ENCODE measurements around the gene CELF5.

The CELF5 gene

GRCh38 chr19:3239367-3239766 lies 14.9 kb downstream of the CELF5 start:
- FAIRE-seq (no peak), DNase-seq (ENCODE audit: low spot score) (no peak)

GRCh38 chr19:3243819-3244700 lies 19.6 kb downstream of the CELF5 start:
- DNase-seq (ENCODE audit: low spot score) (peak; percentile 13), FAIRE-seq (no peak)

- DNase-seq (ENCODE audit: low spot score) (no peak), FAIRE-seq (no peak)
Observed at GRCh38 chr19:3245050-3245449, 20.6 kb downstream of the CELF5 start.

GRCh38 chr19:3248728-3249326 lies 24.4 kb downstream of the CELF5 start:
- DNase-seq (ENCODE audit: low spot score) (no peak), FAIRE-seq (no peak)

- no peak for FAIRE-seq
- DNase-seq (ENCODE audit: low spot score): no peak
Observed at GRCh38 chr19:3249408-3249807, 24.9 kb downstream of the CELF5 start.

DNA sequence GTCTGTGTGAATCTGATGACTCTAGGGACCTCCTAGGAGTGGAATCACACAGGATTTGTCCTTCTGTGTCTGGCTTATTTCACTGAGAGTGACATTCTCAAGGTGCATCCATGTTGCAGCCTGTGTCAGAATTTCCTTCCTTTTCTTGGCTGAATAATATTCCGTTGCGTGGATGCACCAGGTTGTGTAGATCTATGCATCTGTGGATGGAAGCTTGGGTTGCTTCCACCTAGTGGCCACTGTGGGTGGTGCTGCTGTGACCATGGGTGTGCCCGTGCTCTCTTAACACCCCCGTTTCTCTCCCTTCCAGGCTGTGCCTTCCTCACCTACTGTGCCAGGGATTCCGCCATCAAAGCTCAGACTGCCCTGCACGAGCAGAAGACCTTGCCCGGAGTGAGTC lies 26.2 kb downstream of the CELF5 start:
- no peak for FAIRE-seq
- peak; percentile 6 for DNase-seq (ENCODE audit: low spot score)

GRCh38 chr19:3251229-3251628 lies 26.8 kb downstream of the CELF5 start:
- no peak for FAIRE-seq
- no peak for DNase-seq (ENCODE audit: low spot score)

DNA sequence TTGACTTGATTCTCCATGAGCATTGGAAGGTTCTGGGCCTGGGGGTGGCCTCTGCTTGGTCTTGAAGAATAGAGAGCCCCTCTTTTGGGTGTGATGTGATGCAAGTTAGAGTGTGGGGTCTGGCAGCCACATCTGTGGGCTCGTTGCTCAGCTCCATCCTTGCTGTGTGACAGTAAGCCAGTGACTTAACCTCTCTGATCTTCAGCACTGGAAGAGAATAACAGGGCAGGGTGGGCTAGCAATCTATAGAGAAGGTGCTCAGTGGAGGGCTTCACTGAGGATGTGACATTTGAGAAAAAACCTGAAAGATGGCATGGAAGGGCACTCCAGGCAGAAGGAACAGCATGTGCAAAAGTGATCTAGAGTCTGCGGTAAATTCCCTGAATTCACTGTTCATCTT lies 28.2 kb downstream of the CELF5 start:
- FAIRE-seq (no peak), DNase-seq (ENCODE audit: low spot score) (no peak)

DNA sequence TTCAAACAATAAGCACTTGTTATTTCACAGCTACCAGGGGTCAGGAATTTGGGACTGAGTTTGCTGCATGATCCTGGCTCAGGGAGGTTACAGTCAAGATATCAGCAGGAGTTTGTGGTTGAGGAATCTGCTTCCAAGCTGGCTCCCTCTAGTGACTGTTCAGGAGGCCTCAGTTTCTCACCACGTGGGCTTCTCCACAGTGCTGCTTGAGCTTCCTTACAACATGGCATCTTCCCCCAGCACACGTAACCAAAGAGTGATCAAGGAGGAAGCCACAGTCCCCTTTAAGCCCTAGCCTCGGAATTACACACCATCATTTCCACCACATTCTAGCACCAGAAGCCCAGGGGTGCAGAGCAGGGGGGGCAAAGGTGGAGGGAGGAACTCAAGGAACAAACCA lies 28.8 kb downstream of the CELF5 start:
- FAIRE-seq (no peak), DNase-seq (ENCODE audit: low spot score) (no peak)

DNA sequence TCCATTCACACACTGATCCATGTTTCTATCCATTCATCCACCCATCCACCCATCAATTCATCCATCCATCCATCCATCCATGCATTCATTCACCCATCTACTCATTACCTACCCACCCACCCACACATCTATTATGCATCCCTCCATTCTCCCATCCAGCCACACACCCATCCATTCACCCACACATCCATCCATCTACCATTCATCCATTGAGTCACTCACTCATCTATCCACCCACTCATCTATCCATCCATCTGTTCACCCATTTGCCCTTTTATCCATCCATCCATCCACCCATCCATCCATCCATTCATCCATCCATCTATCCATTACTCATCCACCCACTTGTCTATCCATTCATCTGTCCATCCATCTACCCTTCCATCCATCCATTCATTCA lies 30.1 kb downstream of the CELF5 start:
- DNase-seq (ENCODE audit: low spot score): no peak
- no peak for FAIRE-seq

- FAIRE-seq (no peak), DNase-seq (ENCODE audit: low spot score) (no peak)
Observed at GRCh38 chr19:3257071-3257470, 32.6 kb downstream of the CELF5 start.

GRCh38 chr19:3262362-3262761 lies 37.9 kb downstream of the CELF5 start:
- no peak for DNase-seq (ENCODE audit: low spot score)
- FAIRE-seq: no peak

GRCh38 chr19:3263866-3264265 lies 39.4 kb downstream of the CELF5 start:
- DNase-seq (ENCODE audit: low spot score) (peak; percentile 16), FAIRE-seq (no peak)

DNA sequence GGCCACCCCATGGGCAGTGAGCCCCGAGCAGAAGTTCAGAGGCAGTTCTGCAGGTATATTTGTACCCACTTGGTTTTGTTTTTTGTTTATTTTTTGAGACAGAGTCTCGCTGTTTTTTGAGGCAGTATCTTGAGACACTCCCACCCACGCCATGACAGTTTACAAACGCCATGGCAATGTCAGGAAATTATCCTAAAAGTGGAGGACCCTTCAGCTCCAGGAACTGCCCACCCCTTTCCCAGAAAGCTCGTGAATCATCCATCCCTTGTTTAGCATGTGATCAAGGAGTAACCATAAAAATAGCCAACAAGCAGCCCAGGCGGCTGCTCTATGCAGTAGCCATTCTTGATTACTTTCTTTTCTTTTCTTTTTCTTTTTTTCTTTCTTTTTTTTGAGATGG lies 41.0 kb downstream of the CELF5 start:
- FAIRE-seq (no peak), DNase-seq (ENCODE audit: low spot score) (no peak)

- FAIRE-seq: no peak
- no peak for DNase-seq (ENCODE audit: low spot score)
Observed at GRCh38 chr19:3266092-3266693, 41.7 kb downstream of the CELF5 start.

DNA sequence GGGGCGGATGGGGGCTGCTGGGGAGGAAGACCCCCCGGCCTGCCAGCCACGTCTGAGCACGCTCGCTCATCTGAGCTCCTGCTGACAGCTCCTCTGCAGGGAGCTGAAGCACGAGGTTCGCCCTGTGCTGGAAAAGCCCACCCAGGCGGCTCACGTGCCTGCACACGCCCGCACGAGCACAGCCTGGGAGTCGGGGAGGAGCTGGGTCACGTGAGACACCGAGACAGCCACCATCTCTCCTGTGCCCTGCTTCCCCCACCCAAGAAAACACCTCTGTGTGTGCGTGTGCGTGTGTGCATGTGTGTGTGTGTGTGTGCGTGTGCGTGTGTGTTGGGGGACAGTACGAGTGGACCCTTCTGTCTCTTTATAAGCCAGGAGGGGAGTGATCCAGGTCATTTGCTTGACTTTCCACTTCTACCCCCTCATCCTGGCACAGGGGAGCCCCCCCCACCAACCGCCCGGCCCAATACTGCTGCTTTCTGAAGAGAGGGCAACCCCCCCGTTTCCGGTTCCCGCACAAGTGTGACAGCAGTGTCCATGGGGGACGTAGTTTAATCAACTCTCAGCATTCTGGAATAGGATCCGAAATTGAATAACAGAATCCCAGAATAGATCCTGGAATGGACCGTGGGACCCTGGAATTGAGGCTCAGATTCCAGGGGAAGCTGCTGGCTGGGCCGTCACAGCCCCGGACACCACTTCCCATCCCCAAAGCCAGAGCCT lies 42.5 kb downstream of the CELF5 start:
- no peak for DNase-seq (ENCODE audit: low spot score)
- FAIRE-seq: no peak

GRCh38 chr19:3268326-3268725 lies 43.9 kb downstream of the CELF5 start:
- FAIRE-seq: no peak
- no peak for DNase-seq (ENCODE audit: low spot score)

GRCh38 chr19:3268763-3269162 lies 44.3 kb downstream of the CELF5 start:
- no peak for DNase-seq (ENCODE audit: low spot score)
- FAIRE-seq: no peak

GRCh38 chr19:3269916-3270671 lies 45.6 kb downstream of the CELF5 start:
- FAIRE-seq (no peak), DNase-seq (ENCODE audit: low spot score) (no peak)

DNA sequence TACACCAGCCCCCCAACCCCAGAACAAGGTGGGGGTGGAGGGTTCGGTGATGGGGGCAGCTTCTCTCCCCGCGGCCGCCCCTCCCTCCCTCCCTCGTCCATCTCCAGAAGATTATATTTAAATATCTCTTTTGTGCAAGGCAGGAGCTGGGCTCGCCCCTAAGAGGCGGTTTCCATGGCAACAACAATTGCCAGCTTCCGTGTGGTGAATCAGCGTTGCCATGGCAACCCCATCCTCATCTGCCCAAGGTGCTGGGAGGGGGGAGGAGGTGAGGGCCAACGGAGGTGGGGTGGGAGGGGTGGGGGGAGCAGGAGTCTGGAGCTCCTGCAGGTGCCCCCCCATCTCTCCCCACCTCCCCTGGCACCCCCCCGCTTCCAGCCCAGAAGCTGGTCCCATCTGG lies 46.4 kb downstream of the CELF5 start:
- DNase-seq (ENCODE audit: low spot score): peak; percentile 34
- FAIRE-seq: no peak

DNA sequence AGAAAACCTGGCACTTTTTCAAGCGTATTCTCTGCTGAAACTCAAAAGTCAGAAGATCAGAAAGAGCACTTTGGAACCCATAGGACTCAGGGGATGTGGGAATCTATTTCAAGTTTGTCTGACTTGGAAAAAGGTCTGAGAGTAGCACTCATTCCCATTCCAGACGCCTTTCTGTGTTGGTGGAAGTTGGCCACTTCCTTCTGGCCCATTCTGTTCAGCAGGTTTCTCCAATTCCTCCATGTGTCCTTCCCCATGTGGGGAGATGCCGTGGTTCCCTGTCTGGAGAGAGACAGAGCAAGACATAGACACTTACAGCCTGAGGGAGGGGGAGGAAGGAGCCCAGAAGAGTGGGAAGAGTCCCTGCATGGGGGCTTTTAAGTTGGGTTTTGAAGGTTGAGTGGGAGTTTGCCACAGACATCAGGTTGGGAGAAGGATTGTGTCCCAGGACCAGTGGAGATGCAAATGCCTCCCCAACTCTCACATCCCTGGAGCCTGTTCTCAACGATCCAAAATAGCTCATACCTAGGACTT lies 48.0 kb downstream of the CELF5 start:
- DNase-seq (ENCODE audit: low spot score) (no peak), FAIRE-seq (no peak)

Measured in RCC 7860 (cell line).